GM12878 (cell line): ENCODE data around the gene FAM9C. TPM values are rescaled to one million over a fixed set of nuclear protein-coding genes. Genes with fewer than 3 reads are reported as not detected.
A peak's percentile ranks its signal among the peaks of the same experiment; 100 is the strongest.

ENCODE experiments used
- CEBPZ ChIP-seq: fragments of 150-350 bp; IDR thresholded peaks from 2 replicates; pipeline ENCODE4 v1.6.1; 2016; ENCODE audit warnings: low read depth, low read length
- E2F4 ChIP-seq: IDR thresholded peaks from 2 replicates; pipeline ENCODE4 v1.6.1; 2012; ENCODE audit warnings: low read depth, low read length, improper control_type of control experiment
- E2F8 ChIP-seq: fragments of 450-650 bp; IDR thresholded peaks from 2 replicates; pipeline ENCODE4 v1.6.1; 2018; ENCODE audit warnings: mild to moderate bottlenecking, low read depth, moderate library complexity; ENCODE audit not compliant: partially characterized antibody
- ETV6 ChIP-seq, 2 experiments: fragments of 450-650 bp in 1 of 2; IDR thresholded peaks in 1 of 2; conservative IDR thresholded peaks in 1 of 2; 2 replicates each; pipeline ENCODE4 v1.6.1; 2014; ENCODE audit warnings: antibody characterized with exemption in 1 of 2, borderline replicate concordance in 1 of 2, low read depth in 1 of 2, mild to moderate bottlenecking in 1 of 2, moderate library complexity in 1 of 2
- FOXK2 ChIP-seq: fragments of 450-650 bp; IDR thresholded peaks from 2 replicates; pipeline ENCODE4 v1.6.1; 2017; ENCODE audit warnings: mild to moderate bottlenecking, moderate library complexity
- FOXM1 ChIP-seq: IDR thresholded peaks from 2 replicates; pipeline ENCODE4 v1.6.1; 2012; ENCODE audit warnings: low read depth, mild to moderate bottlenecking, inconsistent platforms, low read length, moderate library complexity
- HDAC2 ChIP-seq: fragments of 200-600 bp; sonication (generic); IDR thresholded peaks from 2 replicates; pipeline ENCODE4 v1.6.1; 2017
- HDAC6 ChIP-seq: fragments of 200-600 bp; sonication (generic); IDR thresholded peaks from one replicate; pipeline ENCODE4 v1.8.0; 2017; ENCODE audit warnings: antibody characterized with exemption; ENCODE audit not compliant: unreplicated experiment
- HDGF ChIP-seq: fragments of 450-650 bp; IDR thresholded peaks from 2 replicates; pipeline ENCODE4 v1.6.1; 2016; ENCODE audit warnings: antibody characterized with exemption
- LARP7 ChIP-seq: fragments of 450-650 bp; IDR thresholded peaks from 2 replicates; pipeline ENCODE4 v1.6.1; 2017; ENCODE audit warnings: mild to moderate bottlenecking
- MYC ChIP-seq: IDR thresholded peaks from 2 replicates; pipeline ENCODE4 v1.6.1; 2011; ENCODE audit warnings: mild to moderate bottlenecking, low read length, moderate library complexity, inconsistent platforms; ENCODE audit not compliant: insufficient read depth, insufficient replicate concordance, insufficient read length, severe bottlenecking
- NBN ChIP-seq: fragments of 450-650 bp; IDR thresholded peaks from 2 replicates; pipeline ENCODE4 v1.6.1; 2016
- NFXL1 ChIP-seq: fragments of 450-650 bp; IDR thresholded peaks from 2 replicates; pipeline ENCODE4 v1.6.1; 2017; ENCODE audit warnings: antibody characterized with exemption, mild to moderate bottlenecking, borderline replicate concordance
- NR2C2 ChIP-seq: IDR thresholded peaks from 2 replicates; pipeline ENCODE4 v1.6.1; 2011; ENCODE audit warnings: borderline replicate concordance, low read depth; ENCODE audit not compliant: control insufficient read depth, insufficient read length
- NR2F1 ChIP-seq: fragments of 450-650 bp; conservative IDR thresholded peaks from 2 replicates; pipeline ENCODE4 v1.6.1; 2017; ENCODE audit warnings: mild to moderate bottlenecking
- RELA ChIP-seq: fragments of 450-650 bp; IDR thresholded peaks from 2 replicates; pipeline ENCODE4 v1.8.0; 2014; ENCODE audit warnings: borderline replicate concordance; ENCODE audit not compliant: partially characterized antibody
- STAT1 ChIP-seq: fragments of 450-650 bp; conservative IDR thresholded peaks from 2 replicates; pipeline ENCODE4 v1.6.1; 2014; ENCODE audit warnings: antibody characterized with exemption, mild to moderate bottlenecking
- TARDBP ChIP-seq: IDR thresholded peaks from 2 replicates; pipeline ENCODE4 v1.6.1; 2016; ENCODE audit warnings: borderline replicate concordance
- TBL1XR1 ChIP-seq: IDR thresholded peaks from 2 replicates; pipeline ENCODE4 v1.6.1; 2012; ENCODE audit warnings: low read depth, low read length, improper control_type of control experiment
- TCF7 ChIP-seq: IDR thresholded peaks from 2 replicates; pipeline ENCODE4 v1.6.1; 2014; ENCODE audit warnings: antibody characterized with exemption, borderline replicate concordance
- ZBTB4 ChIP-seq: fragments of 450-650 bp; formaldehyde crosslinking; IDR thresholded peaks from 2 replicates; pipeline ENCODE4 v1.4.0; 2022; ENCODE audit warnings: mild to moderate bottlenecking, moderate library complexity
- ZNF384 ChIP-seq: IDR thresholded peaks from 2 replicates; pipeline ENCODE4 v1.6.1; 2012; ENCODE audit warnings: low read depth, mild to moderate bottlenecking, low read length, improper control_type of control experiment, borderline replicate concordance
- polyA plus RNA-seq, 11 experiments: library from polyadenylated mRNA; depleted of rRNA in 4 of 11; unstranded in 6 of 11; stranded (reverse) in 5 of 11; fragments of >200 nt; fragmentation: Nextera tagmentation in 4 of 11; fragmentation: Illumina TruSeq in 1 of 11; extraction: Ambion mirVana in 4 of 11; extraction: Trizol in 1 of 11; gene quantifications; 1 replicate in 1 of 11; 2 replicates in 10 of 11; pipeline versions ENCODE4 v1.2.1 to v1.2.3, GENCODE V29; 2011 to 2016; ENCODE audit warnings: inconsistent platforms in 2 of 11, missing spikeins in 2 of 11, low read depth in 1 of 11
- total RNA-seq, 4 experiments: library from RNA; depleted of rRNA in 3 of 4; stranded (reverse); fragments of >200 nt in 3 of 4; fragmentation: Illumina TruSeq in 1 of 4; extraction: Trizol in 1 of 4; gene quantifications; 2 replicates each; pipeline versions ENCODE4 v1.2.1 to v1.2.3, GENCODE V29; 2013 to 2021

Gene FAM9C
- total and polyA plus RNA-seq, 10 of the 15 experiments (the other 5 are each of a cell fraction or from before 2014, with no cell fraction given): 0.01 to 0.03 TPM; not detected in 8

GRCh38 chrX:12999422-12999821 lies 45.0 kb downstream of the FAM9C start (continued):
- TF ChIP-seq CEBPZ (no peak), HDGF (no peak), FOXM1 (peak; percentile 41), NR2C2 (no peak), HDAC6 (no peak), HDAC2 (no peak), ZBTB4 (CRISPR knock-in tag) (no peak), MYC (no peak), E2F8 (no peak), TCF7 (no peak), NR2F1 (no peak), ZNF384 (peak; percentile 13; the same call in 1 of the 2 replicates), FOXK2 (no peak), NBN (0 out of 2 replicates have a peak, but pooled peaks have one; percentile 59), NFXL1 (no peak), RELA (no peak), LARP7 (no peak), TARDBP (no peak), STAT1 (no peak), TBL1XR1 (no peak), ETV6 (conservative IDR thresholded peaks at IDR 0.05 in 1 of 2, IDR thresholded peaks at IDR 0.05 in 1 of 2; ENCODE audit: borderline replicate concordance in 1 of 2, low read depth in 1 of 2) (peak in 1 of 2 experiments; percentile 91; a peak in 2 of 4 replicates), E2F4 (no peak)
